WTC11 (cell line): ENCODE data around the gene AXIN2. TPM values are rescaled to one million over a fixed set of nuclear protein-coding genes. Genes with fewer than 3 reads are reported as not detected.

Experiments
- ATAC-seq: fragments of 200-7000 bp; cut with Tn5 transposase; 2 replicates; pipeline ENCODE4 v1.10.0; 2021; ENCODE audit warnings: mild to moderate bottlenecking, moderate library complexity
- CTCF ChIA-PET: fragments of 300-600 bp; sonication (Branson Sonifier 250); formaldehyde crosslinking; loops from one replicate; lab custom pipeline; 2021; ENCODE audit warnings: antibody characterized with exemption; lab: Charles Lee
- POLR2A ChIA-PET: fragments of 350-600 bp; sonication (Branson Sonifier 250); formaldehyde crosslinking; loops from one replicate; lab custom pipeline; 2021; ENCODE audit warnings: antibody characterized with exemption; lab: Charles Lee
- DNase-seq: peaks from one replicate; pipeline ENCODE4 v3.0.0; 2021; ENCODE audit warnings: low spot score
- H3K27ac Mint-ChIP-seq: 2 replicates; pipeline ENCODE4 v1.8.0; 2021; ENCODE audit warnings: mixed read lengths
- H3K27me3 Mint-ChIP-seq: 2 replicates; pipeline ENCODE4 v1.8.0; 2021; ENCODE audit warnings: low read depth, mild to moderate bottlenecking, moderate library complexity, mixed read lengths
- H3K36me3 Mint-ChIP-seq: 2 replicates; pipeline ENCODE4 v1.8.0; 2021; ENCODE audit warnings: mixed read lengths
- H3K4me1 Mint-ChIP-seq: 2 replicates; pipeline ENCODE4 v1.8.0; 2022; ENCODE audit warnings: mixed read lengths
- H3K4me3 Mint-ChIP-seq: 2 replicates; pipeline ENCODE4 v1.8.0; 2021; ENCODE audit warnings: mild to moderate bottlenecking, moderate library complexity, mixed read lengths
- H3K9me3 Mint-ChIP-seq: 2 replicates; pipeline ENCODE4 v1.8.0; 2021; ENCODE audit warnings: mixed read lengths
- CREB1 ChIP-seq: sonication (generic); formaldehyde crosslinking; IDR thresholded peaks from 2 replicates; pipeline ENCODE4 v1.8.0; 2023; ENCODE audit warnings: mild to moderate bottlenecking, missing genetic modification reagents
- CTCF ChIP-seq: fragments of 200-600 bp; IDR thresholded peaks from 2 replicates; pipeline ENCODE4 v1.8.0; 2022; ENCODE audit warnings: antibody characterized with exemption
- ETV6 ChIP-seq: sonication (generic); formaldehyde crosslinking; IDR thresholded peaks from 2 replicates; pipeline ENCODE4 v1.8.1; 2022; ENCODE audit warnings: mild to moderate bottlenecking, missing genetic modification reagents
- GABPB1 ChIP-seq: sonication (generic); formaldehyde crosslinking; IDR thresholded peaks from 2 replicates; pipeline ENCODE4 v1.8.1; 2023; ENCODE audit warnings: mild to moderate bottlenecking, missing genetic modification reagents
- MXD4 ChIP-seq: fragments of 250-450 bp; sonication (Bioruptor Pico); IDR thresholded peaks from 2 replicates; pipeline ENCODE4 v1.8.0; 2021; ENCODE audit warnings: mild to moderate bottlenecking, moderate library complexity, borderline replicate concordance
- NR3C1 ChIP-seq: sonication (generic); formaldehyde crosslinking; conservative IDR thresholded peaks from 2 replicates; pipeline ENCODE4 v1.8.1; 2023; ENCODE audit warnings: low read depth, mild to moderate bottlenecking, missing genetic modification reagents
- PRDM15 ChIP-seq: sonication (generic); formaldehyde crosslinking; IDR thresholded peaks from 2 replicates; pipeline ENCODE4 v1.8.0; 2022; ENCODE audit warnings: missing genetic modification reagents
- SMAD3 ChIP-seq: sonication (generic); formaldehyde crosslinking; IDR thresholded peaks from 2 replicates; pipeline ENCODE4 v1.8.0; 2022; ENCODE audit warnings: missing genetic modification reagents, mild to moderate bottlenecking, borderline replicate concordance
- SOX15 ChIP-seq: fragments of 250-450 bp; sonication (Bioruptor Pico); IDR thresholded peaks from 2 replicates; pipeline ENCODE4 v1.9.0; 2021; ENCODE audit warnings: mild to moderate bottlenecking
- SP1 ChIP-seq: sonication (generic); formaldehyde crosslinking; conservative IDR thresholded peaks from 2 replicates; pipeline ENCODE4 v1.8.1; 2022; ENCODE audit warnings: missing genetic modification reagents
- TEAD1 ChIP-seq: sonication (generic); formaldehyde crosslinking; IDR thresholded peaks from 2 replicates; pipeline ENCODE4 v1.8.0; 2022; ENCODE audit warnings: mild to moderate bottlenecking, missing genetic modification reagents
- TEAD4 ChIP-seq: sonication (generic); formaldehyde crosslinking; IDR thresholded peaks from 2 replicates; pipeline ENCODE4 v1.8.0; 2022; ENCODE audit warnings: mild to moderate bottlenecking, missing genetic modification reagents
- ZBTB21 ChIP-seq: sonication (generic); formaldehyde crosslinking; IDR thresholded peaks from 2 replicates; pipeline ENCODE4 v1.8.1; 2023; ENCODE audit warnings: mild to moderate bottlenecking, missing genetic modification reagents, borderline replicate concordance
- ZNF232 ChIP-seq: sonication (generic); formaldehyde crosslinking; IDR thresholded peaks from 2 replicates; pipeline ENCODE4 v1.8.0; 2022; ENCODE audit warnings: mild to moderate bottlenecking, missing genetic modification reagents
- ZNF416 ChIP-seq: fragments of 250-450 bp; sonication (Bioruptor Pico); IDR thresholded peaks from 2 replicates; pipeline ENCODE4 v1.9.0; 2021; ENCODE audit warnings: mild to moderate bottlenecking, inconsistent platforms
- total RNA-seq: library from RNA; stranded (reverse); gene quantifications from 3 replicates; pipeline ENCODE4 v1.2.3, GENCODE V29; 2021
- TF ChIP-seq, protein P1 (sequence below): fragments of 250-450 bp; sonication (Bioruptor Pico); IDR thresholded peaks from 2 replicates; pipeline ENCODE4 v1.9.0; 2021; ENCODE audit warnings: moderate library complexity, mild to moderate bottlenecking, inconsistent platforms, borderline replicate concordance
- TF ChIP-seq, protein P2 (sequence below): sonication (generic); formaldehyde crosslinking; IDR thresholded peaks from 2 replicates; pipeline ENCODE4 v1.8.1; 2022; ENCODE audit warnings: mild to moderate bottlenecking, missing genetic modification reagents, moderate library complexity, borderline replicate concordance
- TF ChIP-seq, protein P3 (sequence below): sonication (generic); formaldehyde crosslinking; conservative IDR thresholded peaks from 2 replicates; pipeline ENCODE4 v1.8.1; 2022; ENCODE audit warnings: mild to moderate bottlenecking, missing genetic modification reagents
- TF ChIP-seq, protein P4 (sequence below): fragments of 250-450 bp; sonication (Bioruptor Pico); IDR thresholded peaks from 2 replicates; pipeline ENCODE4 v1.8.0; 2021; ENCODE audit warnings: mild to moderate bottlenecking

AXIN2 gene
- total RNA-seq, 1 experiment from 2014 or later = 35.0 TPM

DNA sequence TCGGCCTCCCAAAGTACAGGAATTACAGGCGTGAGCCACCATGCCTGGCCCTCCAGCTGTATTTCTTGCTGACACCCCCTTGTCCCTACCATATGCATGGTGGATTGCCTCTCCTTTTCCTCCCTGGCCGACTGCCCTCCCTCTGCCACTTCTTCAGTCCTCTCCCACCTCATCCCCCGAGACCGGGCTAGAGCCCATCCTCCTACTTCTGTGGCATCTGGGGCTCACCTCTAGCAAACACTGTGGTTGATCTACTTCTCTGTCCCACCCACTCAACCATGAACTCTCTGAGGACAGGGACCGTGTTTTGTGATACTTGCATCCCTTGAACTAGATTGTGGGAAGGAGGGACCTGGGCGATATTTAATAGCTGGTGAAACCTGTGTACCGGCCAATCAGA, 7.5 kb upstream of the AXIN2 start:
- DNase-seq = no peak
- Mint-ChIP-seq H3K4me3 (no peak overlapping the region), H3K9me3 (no peaks in the 10 kb centered on the region), H3K4me1 (peaks cover 63% of the 10 kb centered on the region), H3K27ac (no peak overlapping the region)
- CTCF ChIA-PET = no interaction called here
- no peak for TF ChIP-seq ZNF232 (CRISPR knock-in tag)
- TF ChIP-seq ETV6 = no peak
- no peak for TF ChIP-seq SP1 (CRISPR knock-in tag)
- no peak for TF ChIP-seq SMAD3 (CRISPR knock-in tag)
- TF ChIP-seq TEAD1 = no peak
- TF ChIP-seq, protein P1, sequence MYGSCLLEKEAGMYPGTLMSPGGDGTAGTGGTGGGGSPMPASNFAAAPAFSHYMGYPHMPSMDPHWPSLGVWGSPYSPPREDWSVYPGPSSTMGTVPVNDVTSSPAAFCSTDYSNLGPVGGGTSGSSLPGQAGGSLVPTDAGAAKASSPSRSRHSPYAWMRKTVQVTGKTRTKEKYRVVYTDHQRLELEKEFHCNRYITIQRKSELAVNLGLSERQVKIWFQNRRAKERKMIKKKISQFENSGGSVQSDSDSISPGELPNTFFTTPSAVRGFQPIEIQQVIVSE = no peak
- TF ChIP-seq, protein P2, sequence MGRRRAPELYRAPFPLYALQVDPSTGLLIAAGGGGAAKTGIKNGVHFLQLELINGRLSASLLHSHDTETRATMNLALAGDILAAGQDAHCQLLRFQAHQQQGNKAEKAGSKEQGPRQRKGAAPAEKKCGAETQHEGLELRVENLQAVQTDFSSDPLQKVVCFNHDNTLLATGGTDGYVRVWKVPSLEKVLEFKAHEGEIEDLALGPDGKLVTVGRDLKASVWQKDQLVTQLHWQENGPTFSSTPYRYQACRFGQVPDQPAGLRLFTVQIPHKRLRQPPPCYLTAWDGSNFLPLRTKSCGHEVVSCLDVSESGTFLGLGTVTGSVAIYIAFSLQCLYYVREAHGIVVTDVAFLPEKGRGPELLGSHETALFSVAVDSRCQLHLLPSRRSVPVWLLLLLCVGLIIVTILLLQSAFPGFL (CRISPR knock-in tag) = no peak
- TF ChIP-seq, all 79 proteins: peak for 0
- POLR2A ChIA-PET = no interaction called here
- H3K36me3 Mint-ChIP-seq = no peaks in the 10 kb centered on the region
- ATAC-seq = no peak
- peaks cover 15% of the 10 kb centered on the region; the same call in 1 of the 2 replicates for H3K27me3 Mint-ChIP-seq

- no peak for TF ChIP-seq CREB1 (CRISPR knock-in tag)
- TF ChIP-seq ZNF416 (CRISPR knock-in tag) = no peak
- no peak for TF ChIP-seq MXD4 (CRISPR knock-in tag)
- TF ChIP-seq PRDM15 (CRISPR knock-in tag) = no peak
- TF ChIP-seq ZBTB21 = no peak
- TF ChIP-seq NR3C1 (CRISPR knock-in tag) = no peak
- no peak for TF ChIP-seq SOX15 (CRISPR knock-in tag)
- no peak for TF ChIP-seq GABPB1 (CRISPR knock-in tag)
- TF ChIP-seq TEAD4 (CRISPR knock-in tag) = no peak
- TF ChIP-seq, protein P3, sequence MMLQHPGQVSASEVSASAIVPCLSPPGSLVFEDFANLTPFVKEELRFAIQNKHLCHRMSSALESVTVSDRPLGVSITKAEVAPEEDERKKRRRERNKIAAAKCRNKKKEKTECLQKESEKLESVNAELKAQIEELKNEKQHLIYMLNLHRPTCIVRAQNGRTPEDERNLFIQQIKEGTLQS (CRISPR knock-in tag) = no peak
- no peak for TF ChIP-seq CTCF
- TF ChIP-seq, protein P4, sequence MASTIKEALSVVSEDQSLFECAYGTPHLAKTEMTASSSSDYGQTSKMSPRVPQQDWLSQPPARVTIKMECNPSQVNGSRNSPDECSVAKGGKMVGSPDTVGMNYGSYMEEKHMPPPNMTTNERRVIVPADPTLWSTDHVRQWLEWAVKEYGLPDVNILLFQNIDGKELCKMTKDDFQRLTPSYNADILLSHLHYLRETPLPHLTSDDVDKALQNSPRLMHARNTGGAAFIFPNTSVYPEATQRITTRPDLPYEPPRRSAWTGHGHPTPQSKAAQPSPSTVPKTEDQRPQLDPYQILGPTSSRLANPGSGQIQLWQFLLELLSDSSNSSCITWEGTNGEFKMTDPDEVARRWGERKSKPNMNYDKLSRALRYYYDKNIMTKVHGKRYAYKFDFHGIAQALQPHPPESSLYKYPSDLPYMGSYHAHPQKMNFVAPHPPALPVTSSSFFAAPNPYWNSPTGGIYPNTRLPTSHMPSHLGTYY (CRISPR knock-in tag) = no peak
- Mint-ChIP-seq H3K27ac (no peak overlapping the region), H3K4me3 (no peak overlapping the region), H3K27me3 (peaks cover 22% of the 10 kb centered on the region), H3K4me1 (peaks cover 56% of the 10 kb centered on the region), H3K36me3 (no peaks in the 10 kb centered on the region), H3K9me3 (no peaks in the 10 kb centered on the region)
- ChIA-PET POLR2A (no interaction called here), CTCF (no interaction called here)
- no peak for DNase-seq
- no peak for ATAC-seq
These were observed 6.1 kb upstream of the AXIN2 start for GRCh38 chr17:65567566-65567965.
